SK-N-SH (cell line): Measurements from ENCODE around the gene DDX4.

Source experiments
- CTCF ChIP-seq: fragments of 200-600 bp; sonication (generic); IDR thresholded peaks from 2 replicates; pipeline ENCODE4 v1.6.1; 2017; ENCODE audit warnings: antibody characterized with exemption, mild to moderate bottlenecking, moderate library complexity
- EP300 ChIP-seq, 2 experiments: IDR thresholded peaks; 2 replicates each; pipeline versions ENCODE4 v1.4.0 to v1.6.1; 2012; ENCODE audit warnings: borderline replicate concordance in 1 of 2, low read depth in 1 of 2, low read length in 1 of 2
- EZH2phosphoT487 ChIP-seq: fragments of 200-600 bp; sonication (generic); IDR thresholded peaks from 2 replicates; pipeline ENCODE4 v1.6.1; 2017; ENCODE audit warnings: low read depth, mixed run types, mild to moderate bottlenecking, antibody characterized with exemption, moderate library complexity, borderline replicate concordance
- GABPA ChIP-seq: IDR thresholded peaks from 2 replicates; pipeline ENCODE4 v1.4.0; 2012; ENCODE audit warnings: low read depth, mild to moderate bottlenecking
- RAD21 ChIP-seq: IDR thresholded peaks from 2 replicates; pipeline ENCODE4 v1.6.1; 2012; ENCODE audit warnings: mild to moderate bottlenecking, low read length
- SIN3A ChIP-seq: IDR thresholded peaks from 2 replicates; pipeline ENCODE4 v1.6.1; 2012; ENCODE audit warnings: low read depth, mild to moderate bottlenecking, low read length, moderate library complexity, borderline replicate concordance
- TAF1 ChIP-seq: IDR thresholded peaks from 2 replicates; pipeline ENCODE4 v1.6.1; 2012; ENCODE audit warnings: low read depth, mild to moderate bottlenecking, low read length, moderate library complexity, borderline replicate concordance
- TCF12 ChIP-seq: IDR thresholded peaks from 2 replicates; pipeline ENCODE4 v1.4.0; 2012
- TF ChIP-seq, protein P1 (sequence below): IDR thresholded peaks from 2 replicates; pipeline ENCODE4 v1.4.0; 2012; ENCODE audit warnings: low read depth

DNA sequence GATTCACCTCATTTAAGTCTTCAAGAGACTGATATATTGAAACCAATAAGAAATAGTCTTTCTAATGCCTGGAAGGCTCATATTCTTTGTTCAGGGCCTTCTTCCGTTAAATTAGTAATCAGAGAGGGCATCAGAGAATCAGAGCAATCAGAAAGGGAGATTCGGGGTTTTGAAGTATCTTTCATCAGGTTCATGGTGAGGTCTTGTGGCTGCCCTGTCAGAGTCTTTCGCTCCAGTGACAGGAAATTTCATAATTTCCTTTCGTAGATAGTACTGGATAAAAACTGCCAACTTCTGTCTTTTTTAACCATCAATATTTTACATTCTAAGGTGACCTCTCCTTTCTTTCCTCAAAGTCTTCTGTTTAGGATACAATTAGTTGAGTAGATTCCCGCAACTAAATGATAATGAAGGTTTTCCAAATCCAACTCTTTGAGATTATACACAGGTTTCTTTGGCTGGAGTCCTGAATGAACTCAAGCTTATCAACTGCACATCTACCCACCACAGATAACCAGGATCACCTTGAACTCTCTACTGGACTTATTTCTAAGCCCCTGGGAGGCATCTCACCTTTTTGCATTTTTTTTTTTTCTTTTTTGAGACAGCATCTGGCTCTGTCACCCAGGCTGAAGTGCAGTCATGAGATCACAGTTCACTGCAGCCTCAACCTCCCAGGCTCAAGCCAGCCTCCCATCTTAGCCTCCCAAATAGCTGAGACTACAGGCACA is 118.8 kb downstream of the DDX4 start:
- TF ChIP-seq GABPA (no peak), SIN3A (no peak), CTCF (no peak), TAF1 (no peak), EP300 (IDR thresholded peaks at IDR 0.05; ENCODE audit: borderline replicate concordance in 1 of 2, low read depth in 1 of 2, low read length in 1 of 2) (no peak), RAD21 (no peak), EZH2phosphoT487 (no peak), TCF12 (no peak)
- TF ChIP-seq, protein P1, sequence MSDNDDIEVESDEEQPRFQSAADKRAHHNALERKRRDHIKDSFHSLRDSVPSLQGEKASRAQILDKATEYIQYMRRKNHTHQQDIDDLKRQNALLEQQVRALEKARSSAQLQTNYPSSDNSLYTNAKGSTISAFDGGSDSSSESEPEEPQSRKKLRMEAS: no peak
